HG03571 (cell line): Measurements from ENCODE around the gene TMIGD3.

Experiments used
- ATAC-seq: cut with Tn5 transposase; IDR thresholded peaks from one replicate; pipeline ENCODE4 v1.9.1; 2021; ENCODE audit not compliant: unreplicated experiment

Gene TMIGD3

GRCh38 chr1:111448918-111449702, 54.3 kb downstream of the TMIGD3 start, which contains the start of the genes ATP5PB and WDR77:
Gene ATP5PB (plus strand): TSS chr1:111449464. CDS start chr1:111449542, 78 bp downstream.
Gene WDR77 (minus strand): TSS chr1:111449256. CDS start chr1:111449169, 87 bp downstream.
- peak; percentile 86 for ATAC-seq

- ATAC-seq, result peak; percentile 7
Observed at GRCh38 chr1:111448482-111448917, 54.9 kb downstream of the TMIGD3 start.

- ATAC-seq, result no peak
Observed at GRCh38 chr1:111446967-111447892, 56.2 kb downstream of the TMIGD3 start.

- ATAC-seq, result no peak
Observed at GRCh38 chr1:111446546-111446945, 56.9 kb downstream of the TMIGD3 start.

GRCh38 chr1:111444031-111444430, 59.4 kb downstream of the TMIGD3 start:
- ATAC-seq, result no peak

GRCh38 chr1:111442457-111442856, 61.0 kb downstream of the TMIGD3 start:
- no peak for ATAC-seq

- no peak for ATAC-seq
Observed at GRCh38 chr1:111441573-111442192, 61.8 kb downstream of the TMIGD3 start.

GRCh38 chr1:111439461-111440351, 63.7 kb downstream of the TMIGD3 start:
- ATAC-seq, result no peak

GRCh38 chr1:111436726-111437125, 66.7 kb downstream of the TMIGD3 start:
- no peak for ATAC-seq
